ENCODE results near the gene TRAF5.

Gene TRAF5

GRCh38 chr1:211352465-211352864 lies 25.8 kb downstream of the TRAF5 start:
- no peak for TF ChIP-seq EZH2phosphoT487 (conservative IDR thresholded peaks at IDR 0.05; ENCODE audit: low read length)
- TF ChIP-seq, protein P1, sequence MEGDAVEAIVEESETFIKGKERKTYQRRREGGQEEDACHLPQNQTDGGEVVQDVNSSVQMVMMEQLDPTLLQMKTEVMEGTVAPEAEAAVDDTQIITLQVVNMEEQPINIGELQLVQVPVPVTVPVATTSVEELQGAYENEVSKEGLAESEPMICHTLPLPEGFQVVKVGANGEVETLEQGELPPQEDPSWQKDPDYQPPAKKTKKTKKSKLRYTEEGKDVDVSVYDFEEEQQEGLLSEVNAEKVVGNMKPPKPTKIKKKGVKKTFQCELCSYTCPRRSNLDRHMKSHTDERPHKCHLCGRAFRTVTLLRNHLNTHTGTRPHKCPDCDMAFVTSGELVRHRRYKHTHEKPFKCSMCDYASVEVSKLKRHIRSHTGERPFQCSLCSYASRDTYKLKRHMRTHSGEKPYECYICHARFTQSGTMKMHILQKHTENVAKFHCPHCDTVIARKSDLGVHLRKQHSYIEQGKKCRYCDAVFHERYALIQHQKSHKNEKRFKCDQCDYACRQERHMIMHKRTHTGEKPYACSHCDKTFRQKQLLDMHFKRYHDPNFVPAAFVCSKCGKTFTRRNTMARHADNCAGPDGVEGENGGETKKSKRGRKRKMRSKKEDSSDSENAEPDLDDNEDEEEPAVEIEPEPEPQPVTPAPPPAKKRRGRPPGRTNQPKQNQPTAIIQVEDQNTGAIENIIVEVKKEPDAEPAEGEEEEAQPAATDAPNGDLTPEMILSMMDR (IDR thresholded peaks at IDR 0.05; ENCODE audit: insufficient read depth, low read length, poor library complexity, severe bottlenecking), result no peak
- Histone ChIP-seq H3K4me3 (ENCODE audit: insufficient read depth, low read length, poor library complexity, severe bottlenecking) (no peak overlapping the region), H3K27ac (ENCODE audit: low read depth, low read length) (no peak overlapping the region), H3K79me2 (ENCODE audit: insufficient read depth, low read length) (0 out of 2 replicates have a peak, but pooled peaks cover 4% of the 10 kb centered on the region), H3K9me2 (replicated peaks; ENCODE audit: insufficient read depth, low read length) (no peaks in the 10 kb centered on the region), H3K27me3 (ENCODE audit: low read length) (no peaks in the 10 kb centered on the region), H4K20me1 (ENCODE audit: low read depth, low read length) (no peaks in the 10 kb centered on the region), H2AFZ (ENCODE audit: low read depth, low read length, severe bottlenecking) (no peak overlapping the region), H3K9me3 (ENCODE audit: insufficient read depth, low read length) (peaks cover 5% of the 10 kb centered on the region; the same call in 1 of the 2 replicates), H3F3A (ENCODE audit: insufficient read depth) (no peaks in the 10 kb centered on the region), H3K36me3 (ENCODE audit: low read length) (no peaks in the 10 kb centered on the region), H3K9ac (ENCODE audit: low read length) (no peak overlapping the region), H3K4me2 (ENCODE audit: low read depth, low read length, poor library complexity, severe bottlenecking) (no peak overlapping the region)

- Histone ChIP-seq H3F3A (ENCODE audit: insufficient read depth) (no peaks in the 10 kb centered on the region), H4K20me1 (ENCODE audit: low read depth, low read length) (no peaks in the 10 kb centered on the region), H3K79me2 (ENCODE audit: insufficient read depth, low read length) (0 out of 2 replicates have a peak, but pooled peaks cover 4% of the 10 kb centered on the region), H3K9me2 (replicated peaks; ENCODE audit: insufficient read depth, low read length) (no peaks in the 10 kb centered on the region), H3K4me2 (ENCODE audit: low read depth, low read length, poor library complexity, severe bottlenecking) (peak overlapping the region; percentile 20), H3K4me3 (ENCODE audit: insufficient read depth, low read length, poor library complexity, severe bottlenecking) (no peak overlapping the region), H3K36me3 (ENCODE audit: low read length) (no peaks in the 10 kb centered on the region), H3K27me3 (ENCODE audit: low read length) (no peaks in the 10 kb centered on the region), H3K9ac (ENCODE audit: low read length) (no peak overlapping the region), H3K9me3 (ENCODE audit: insufficient read depth, low read length) (peaks cover 5% of the 10 kb centered on the region; the same call in 1 of the 2 replicates), H3K27ac (ENCODE audit: low read depth, low read length) (no peak overlapping the region), H2AFZ (ENCODE audit: low read depth, low read length, severe bottlenecking) (no peak overlapping the region)
- TF ChIP-seq, protein P1 (IDR thresholded peaks at IDR 0.05; ENCODE audit: insufficient read depth, low read length, poor library complexity, severe bottlenecking), result peak; percentile 93
- no peak for TF ChIP-seq EZH2phosphoT487 (conservative IDR thresholded peaks at IDR 0.05; ENCODE audit: low read length)
These were observed 26.4 kb downstream of the TRAF5 start for GRCh38 chr1:211352985-211353515.

GRCh38 chr1:211353562-211354212 lies 27.1 kb downstream of the TRAF5 start:
- no peak for TF ChIP-seq EZH2phosphoT487 (conservative IDR thresholded peaks at IDR 0.05; ENCODE audit: low read length)
- TF ChIP-seq, protein P1 (IDR thresholded peaks at IDR 0.05; ENCODE audit: insufficient read depth, low read length, poor library complexity, severe bottlenecking), result no peak
- no peaks in the 10 kb centered on the region for H3K9me2 ChIP-seq (replicated peaks; ENCODE audit: insufficient read depth, low read length)
- H3K79me2 ChIP-seq (ENCODE audit: insufficient read depth, low read length), result 0 out of 2 replicates have a peak, but pooled peaks cover 4% of the 10 kb centered on the region
- no peak overlapping the region for H3K27ac ChIP-seq (ENCODE audit: low read depth, low read length)
- peaks cover 5% of the 10 kb centered on the region; the same call in 1 of the 2 replicates for H3K9me3 ChIP-seq (ENCODE audit: insufficient read depth, low read length)
- H3F3A ChIP-seq (ENCODE audit: insufficient read depth), result no peaks in the 10 kb centered on the region
- no peak overlapping the region for H3K9ac ChIP-seq (ENCODE audit: low read length)
- H3K36me3 ChIP-seq (ENCODE audit: low read length), result no peaks in the 10 kb centered on the region
- H3K4me3 ChIP-seq (ENCODE audit: insufficient read depth, low read length, poor library complexity, severe bottlenecking), result no peak overlapping the region
- H2AFZ ChIP-seq (ENCODE audit: low read depth, low read length, severe bottlenecking), result no peak overlapping the region
- no peak overlapping the region for H3K4me2 ChIP-seq (ENCODE audit: low read depth, low read length, poor library complexity, severe bottlenecking)
- no peaks in the 10 kb centered on the region for H4K20me1 ChIP-seq (ENCODE audit: low read depth, low read length)
- no peaks in the 10 kb centered on the region for H3K27me3 ChIP-seq (ENCODE audit: low read length)
